ENCODE data around the gene KCNH3. TPM values are rescaled to one million over a fixed set of nuclear protein-coding genes. Genes with fewer than 3 reads are reported as not detected.

The KCNH3 gene
- total and polyA plus RNA-seq, 2 of the 8 experiments (the other 6 are each of a cell fraction or from before 2014, with no cell fraction given) = 0.24 to 0.50 TPM

DNA sequence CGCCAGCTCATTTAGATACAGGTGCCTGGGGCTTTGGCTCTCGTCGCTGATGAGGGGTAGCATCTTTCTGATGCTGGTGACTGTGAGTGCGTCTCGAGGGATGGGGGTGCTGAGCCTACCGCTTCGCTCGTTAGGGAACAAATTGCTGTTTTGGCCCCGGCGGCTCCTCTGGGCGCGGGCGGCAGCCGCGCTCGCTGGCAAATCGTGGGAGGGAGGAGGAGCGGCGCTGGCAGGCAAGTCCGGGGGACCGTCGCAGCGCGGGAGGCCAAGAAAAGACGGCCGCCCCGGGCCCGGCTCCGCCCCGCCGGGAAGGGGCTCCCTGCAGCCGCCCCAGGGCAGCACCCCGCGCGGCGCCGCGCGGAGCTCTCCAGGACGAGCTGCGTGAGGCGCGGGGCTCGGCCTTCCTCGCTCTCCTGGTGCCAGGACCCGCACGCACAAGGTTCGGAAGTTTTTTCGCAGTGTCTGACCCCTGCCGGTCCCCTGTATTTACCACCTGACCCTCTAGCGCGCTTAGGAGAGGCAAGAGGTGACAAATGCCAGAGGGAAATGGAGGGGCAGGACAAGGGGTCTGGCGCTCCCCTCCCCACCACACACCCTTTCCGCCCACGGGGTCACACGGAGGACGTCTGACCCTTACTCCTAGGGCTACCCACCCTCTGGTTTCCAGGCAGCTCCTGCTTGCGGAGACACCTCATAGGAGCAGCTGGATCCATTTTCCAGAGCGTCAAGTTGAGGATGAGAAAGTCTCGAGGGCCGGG, 899 bp upstream of the KCNH3 start:
- H3K9ac ChIP-seq (replicated peaks in 1 of 4; ENCODE audit: extremely low read depth in 1 of 4, low read depth in 3 of 4, low read length in 3 of 4) = no peak overlapping the region
- TF ChIP-seq TAF1 (IDR thresholded peaks at IDR 0.05; ENCODE audit: low read depth, low read length) (no peak), KDM1A (IDR thresholded peaks at IDR 0.05; ENCODE audit: borderline replicate concordance, low read length) (peak; percentile 56; the same call in 1 of the 2 replicates), CBX5 (IDR thresholded peaks at IDR 0.05; ENCODE audit: low read depth, low read length) (no peak), RNF2 (IDR thresholded peaks at IDR 0.05; ENCODE audit: borderline replicate concordance, low read depth, low read length, missing control alignments, poor library complexity, severe bottlenecking) (peak; percentile 25), SP1 (IDR thresholded peaks at IDR 0.05; ENCODE audit: low read depth, low read length) (no peak), SUZ12 (IDR thresholded peaks at IDR 0.05; ENCODE audit: low read length) (peak; percentile 96), KDM4A (IDR thresholded peaks at IDR 0.05; ENCODE audit: low read depth, low read length, severe bottlenecking) (peak; percentile 16), HDAC6 (IDR thresholded peaks at IDR 0.05; ENCODE audit: low read depth, low read length) (no peak), EZH2 (IDR thresholded peaks at IDR 0.05; ENCODE audit: low read depth, low read length, severe bottlenecking) (peak; percentile 94)
- TF ChIP-seq, protein P1, sequence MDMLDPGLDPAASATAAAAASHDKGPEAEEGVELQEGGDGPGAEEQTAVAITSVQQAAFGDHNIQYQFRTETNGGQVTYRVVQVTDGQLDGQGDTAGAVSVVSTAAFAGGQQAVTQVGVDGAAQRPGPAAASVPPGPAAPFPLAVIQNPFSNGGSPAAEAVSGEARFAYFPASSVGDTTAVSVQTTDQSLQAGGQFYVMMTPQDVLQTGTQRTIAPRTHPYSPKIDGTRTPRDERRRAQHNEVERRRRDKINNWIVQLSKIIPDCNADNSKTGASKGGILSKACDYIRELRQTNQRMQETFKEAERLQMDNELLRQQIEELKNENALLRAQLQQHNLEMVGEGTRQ (IDR thresholded peaks at IDR 0.05; ENCODE audit: low read length) = no peak

More for the DNA sequence above, 899 bp upstream of the KCNH3 start:
- DNase-seq (ENCODE audit: low read depth in 1 of 2, low spot score in 2 of 2) = no peak
- Histone ChIP-seq H2BK5ac (ENCODE audit: low read depth, low read length) (no peak overlapping the region), H3K4me1 (replicated peaks in 1 of 4; ENCODE audit: control insufficient read depth in 3 of 4, insufficient read depth in 4 of 4, low read length in 3 of 4) (peaks cover 0 to 23% (median 8%) of the 10 kb centered on the region in 4 experiments; a peak in 5 of 7 replicates), H2AK5ac (ENCODE audit: low read depth, low read length) (no peak overlapping the region), H2BK120ac (replicated peaks; ENCODE audit: low read depth, low read length) (no peak overlapping the region), H3K14ac (ENCODE audit: insufficient read length) (no peak overlapping the region), H2BK15ac (ENCODE audit: low read length) (no peak overlapping the region), H2AFZ (ENCODE audit: low read length) (no peak overlapping the region), H3K36me3 (ENCODE audit: control insufficient read depth in 2 of 4, insufficient read depth in 4 of 4, low read length in 3 of 4) (peaks cover 0 to 6% (median 0%) of the 10 kb centered on the region in 4 experiments; a peak in 1 of 8 replicates), H4K91ac (replicated peaks; ENCODE audit: insufficient read length, low read length) (no peak overlapping the region), H3K23ac (ENCODE audit: insufficient read length) (no peak overlapping the region), H4K20me1 (replicated peaks in 1 of 2; ENCODE audit: control insufficient read depth in 1 of 2, insufficient read depth in 2 of 2, low read length in 2 of 2) (peaks cover 2 to 9% of the 10 kb centered on the region in 2 experiments), H2BK12ac (ENCODE audit: low read depth, low read length) (no peak overlapping the region), H4K8ac (ENCODE audit: extremely low read depth, insufficient read depth, low read length) (peak overlapping the region; percentile 72; the same call in 1 of the 2 replicates), H3K4me2 (ENCODE audit: insufficient read depth in 1 of 2, low read depth in 2 of 2, low read length in 2 of 2) (peak overlapping the region; percentile 69 to 95), H4K5ac (ENCODE audit: insufficient read length, low read depth, low read length) (no peak overlapping the region), H3K18ac (ENCODE audit: extremely low read depth, low read length) (no peak overlapping the region; the same call in none of the 2 replicates), H3K79me1 (ENCODE audit: low read depth, low read length) (no peaks in the 10 kb centered on the region), H3K27ac (ENCODE audit: low read depth, low read length) (no peak overlapping the region), H3K4ac (replicated peaks; ENCODE audit: insufficient read length, low read depth, low read length) (no peak overlapping the region), H3K56ac (replicated peaks; ENCODE audit: insufficient read length, low read depth, low read length) (no peak overlapping the region), H2BK20ac (ENCODE audit: low read length) (no peak overlapping the region), H3K4me3 (ENCODE audit: extremely low read depth in 1 of 4, insufficient read depth in 2 of 4, low read depth in 3 of 4, low read length in 4 of 4) (peak overlapping the region; percentile 29 to 56 (median 38)), H3K79me2 (ENCODE audit: control insufficient read depth in 1 of 2, insufficient read depth in 2 of 2, low read length in 2 of 2) (no peaks in the 10 kb centered on the region), H3K9me3 (ENCODE audit: insufficient read depth in 2 of 2, low read depth in 1 of 2, low read length in 1 of 2) (no peaks in the 10 kb centered on the region), H3K23me2 (ENCODE audit: low read depth, low read length) (peaks cover 9% of the 10 kb centered on the region), H3K27me3 (replicated peaks in 1 of 4; ENCODE audit: control insufficient read depth in 3 of 4, extremely low read depth in 1 of 4, insufficient read depth in 3 of 4, low read length in 3 of 4) (peaks cover 59 to 79% (median 75%) of the 10 kb centered on the region in 4 experiments)
- WGBS, 2 experiments (ENCODE audit: extremely low coverage in 1 of 2, insufficient coverage in 1 of 2, insufficient read length in 1 of 2, insufficient replicate concordance in 2 of 2, low coverage in 1 of 2, low lambda C conversion rate in 2 of 2, missing lambda C conversion rate in 1 of 2) = 4% methylated on average over 36 of the region's 61 CpGs; no CpG with 5 or more reads in 1 of the 2 experiments
- ChIA-PET CTCF (ENCODE audit: partially characterized antibody) (interaction anchor here (0.5 to 7.8 kb wide), 14 partner anchors 9 to 249 kb away, joined by 3 to 91 read pairs (median 4); partner anchors contain the start of genes DNAJC22 and PRPH), POLR2A (ENCODE audit: partially characterized antibody) (interaction anchor here (0.7 to 2.1 kb wide), 6 partner anchors 30 to 273 kb away, joined by 3 to 5 read pairs (median 4); partner anchors contain the start of genes DNAJC22, MCRS1, SPATS2 and TUBA1C)
- FAIRE-seq = no peak

All from H1 (cell line).